GM19324 (cell line): ENCODE results near the gene FZD2.
"Not testable (repeated sequence)": the region's sequence is repeated elsewhere in the genome, so short reads cannot be mapped to it uniquely, and the experiment has no call there.

ENCODE experiments used
- ATAC-seq: cut with Tn5 transposase; IDR thresholded peaks from one replicate; pipeline ENCODE4 v1.9.1; 2021; ENCODE audit warnings: mild to moderate bottlenecking, moderate library complexity; ENCODE audit not compliant: unreplicated experiment, low FRiP score

FZD2 gene

DNA sequence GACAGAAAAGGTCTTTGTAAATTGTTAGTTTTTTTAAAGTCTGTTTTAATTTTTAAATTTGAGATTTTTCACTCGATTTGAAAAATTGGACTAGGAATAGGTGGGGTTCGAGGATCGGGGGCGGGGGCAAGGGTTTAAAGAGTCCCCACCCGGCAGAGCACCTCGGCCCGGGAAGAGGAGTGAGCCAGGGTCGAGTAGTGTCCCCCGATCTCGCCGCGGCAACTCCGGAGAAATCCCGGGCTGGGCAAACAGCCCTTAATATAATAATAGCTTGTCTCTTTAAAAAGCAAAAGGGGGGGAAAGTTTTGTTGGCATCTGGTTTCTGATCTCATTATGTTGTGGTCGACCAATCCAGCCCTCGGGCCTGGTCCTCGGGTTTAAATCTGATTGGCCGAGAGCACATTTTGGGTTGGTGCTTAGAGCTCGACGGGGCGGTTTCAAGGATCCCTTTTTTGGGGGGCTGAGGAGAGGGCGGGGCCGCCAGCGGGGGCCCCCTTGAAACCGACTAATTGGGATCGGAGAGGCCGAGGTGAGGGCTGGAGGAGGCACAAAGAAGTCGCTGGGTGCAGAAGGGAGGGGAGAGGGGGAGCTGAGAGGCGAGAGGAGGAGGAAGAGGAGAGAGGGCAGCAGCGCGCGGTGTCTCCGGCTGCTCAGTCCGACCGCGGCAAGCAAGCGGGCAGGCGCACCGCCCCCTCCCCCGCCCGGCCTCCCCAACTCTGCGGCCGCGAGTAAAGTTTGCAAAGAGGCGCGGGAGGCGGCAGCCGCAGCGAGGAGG, at the start of gene FZD2:
Gene FZD2, plus strand, starts transcription at position 653 of the 775 bp plus-strand sequence. CDS start 205 bp downstream, outside the sequence.
- no peak for ATAC-seq

DNA sequence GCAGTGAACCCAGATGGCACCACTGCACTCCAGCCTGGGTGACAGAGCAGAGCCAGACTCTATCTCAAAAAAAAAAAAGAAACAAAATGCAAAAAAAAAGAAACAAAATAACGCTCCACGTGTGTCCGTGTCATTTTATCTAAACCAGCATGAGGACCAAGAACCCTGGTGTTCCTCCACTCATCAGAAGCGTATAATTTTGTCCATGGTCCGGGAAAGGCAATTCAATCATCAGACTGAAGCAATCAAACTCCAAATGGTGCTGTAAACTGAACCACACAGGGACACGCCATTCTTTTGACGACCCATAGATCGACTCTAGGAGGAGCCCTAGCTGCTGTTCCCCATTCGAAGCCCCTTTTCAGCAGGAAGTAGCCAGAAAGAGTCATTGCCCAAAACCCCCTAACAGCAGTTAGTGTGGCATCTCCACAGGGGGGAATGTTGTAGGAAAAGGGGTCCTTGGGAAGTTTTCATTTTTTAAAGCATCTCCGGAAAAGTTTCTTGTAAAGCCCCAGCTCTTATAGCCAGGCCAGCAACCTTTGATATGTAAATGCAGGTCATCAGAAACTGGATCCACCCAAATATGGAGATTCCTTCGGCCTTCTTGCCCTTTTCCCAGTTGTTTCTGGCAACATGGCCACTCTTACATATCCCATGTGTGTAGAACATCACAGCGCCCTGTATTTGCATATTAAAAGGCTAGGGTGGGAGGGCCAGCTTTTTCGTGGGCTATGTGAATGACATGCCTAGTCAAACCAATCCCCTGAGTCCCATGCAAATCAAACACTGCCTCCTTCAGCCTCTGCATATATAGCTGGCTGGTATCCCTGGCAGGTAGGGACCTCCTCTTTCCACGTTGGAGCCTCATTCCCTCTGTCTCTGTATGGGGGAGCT, 45.8 kb upstream of the FZD2 start:
- ATAC-seq = not testable (repeated sequence)

DNA sequence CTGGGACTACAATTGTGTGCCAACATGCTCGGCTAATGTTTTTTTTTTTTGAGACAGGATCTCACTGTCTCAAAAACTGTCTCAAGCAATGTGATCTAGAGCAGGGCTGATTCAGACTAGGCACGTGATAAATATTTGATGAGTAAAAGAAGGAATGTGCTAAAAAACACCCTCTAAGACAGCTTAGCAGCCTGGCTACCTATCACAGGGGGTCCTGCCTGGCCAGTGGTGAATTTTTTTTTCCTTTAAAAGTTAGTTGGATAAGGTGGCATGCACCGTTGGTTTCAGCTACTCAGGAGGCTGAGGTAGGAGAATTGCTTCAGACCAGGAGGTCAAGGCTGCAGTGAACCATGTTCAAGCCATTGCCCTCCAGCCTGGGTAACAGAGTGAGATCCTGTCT, 39.3 kb upstream of the FZD2 start:
- no peak for ATAC-seq

DNA sequence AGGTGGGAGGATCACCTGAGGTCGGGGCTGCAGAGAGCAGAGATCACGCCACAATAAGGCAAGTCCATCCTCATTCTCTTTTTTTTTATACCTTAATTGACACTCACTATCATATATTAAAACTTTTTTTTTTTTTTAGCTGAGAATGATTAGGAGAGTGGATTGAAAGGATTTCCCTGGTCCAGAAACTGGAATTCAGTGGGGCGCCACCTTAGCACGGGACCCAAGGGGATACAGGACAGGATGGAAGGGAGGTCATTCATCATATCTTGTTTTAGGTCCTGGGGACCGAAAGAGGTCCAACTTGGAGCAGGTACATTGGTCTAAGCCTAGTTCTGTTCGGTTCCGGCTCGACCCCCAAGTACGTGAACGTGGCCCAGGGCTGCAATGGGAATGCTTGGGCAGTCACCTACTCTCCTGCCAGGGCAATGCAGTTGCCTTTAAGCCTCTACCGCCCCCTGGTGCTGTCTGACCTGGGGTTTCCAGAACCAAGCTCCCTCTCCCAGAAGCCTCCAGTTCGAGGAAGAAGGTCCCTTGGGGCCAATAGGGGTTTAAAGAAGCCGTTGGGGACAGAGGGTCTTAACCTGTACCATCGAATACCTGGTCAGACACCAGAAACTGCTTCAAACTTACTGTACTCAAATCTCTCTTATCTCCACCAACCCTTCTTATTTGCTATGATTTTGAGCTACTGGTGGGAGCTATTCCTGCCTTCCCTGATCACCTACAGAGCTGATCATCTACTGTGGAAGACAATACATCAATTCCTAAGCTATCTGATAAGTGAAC, 34.2 kb upstream of the FZD2 start:
- no peak for ATAC-seq

DNA sequence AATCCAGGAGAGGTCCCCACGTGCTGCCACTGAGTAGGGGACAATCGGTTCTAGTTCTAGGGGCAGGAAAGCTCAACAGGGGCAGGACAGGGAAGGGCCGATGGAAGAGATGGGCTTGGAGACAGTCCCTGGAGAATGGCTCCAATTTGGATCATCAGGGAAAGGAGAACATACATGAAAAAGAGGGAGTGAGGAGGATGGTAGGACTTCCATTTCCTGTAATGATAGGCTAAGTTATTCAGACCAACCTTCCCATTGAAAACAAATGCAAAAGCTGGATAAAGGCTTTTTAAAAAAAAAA, 33.7 kb upstream of the FZD2 start:
- no peak for ATAC-seq

DNA sequence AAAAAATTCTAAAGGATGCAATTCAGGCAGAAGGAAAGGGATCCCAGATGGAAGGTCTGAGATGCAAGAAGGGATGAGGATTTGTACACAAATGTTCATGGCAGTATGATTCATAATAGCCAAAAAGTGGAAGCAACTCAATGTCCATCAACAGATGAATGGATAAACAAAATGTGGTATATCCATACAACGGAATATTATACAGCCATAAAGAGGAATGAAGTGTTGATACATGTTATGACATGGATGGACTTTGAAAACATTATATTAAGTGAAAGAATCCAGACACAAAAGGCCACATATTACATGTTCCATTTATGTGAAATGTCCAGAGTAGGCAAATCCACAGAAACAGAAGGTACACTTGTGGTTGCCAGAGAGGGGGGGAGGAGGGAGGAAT, 30.2 kb upstream of the FZD2 start:
- no peak for ATAC-seq

GRCh38 chr17:44527954-44528353, 29.3 kb upstream of the FZD2 start:
- no peak for ATAC-seq

DNA sequence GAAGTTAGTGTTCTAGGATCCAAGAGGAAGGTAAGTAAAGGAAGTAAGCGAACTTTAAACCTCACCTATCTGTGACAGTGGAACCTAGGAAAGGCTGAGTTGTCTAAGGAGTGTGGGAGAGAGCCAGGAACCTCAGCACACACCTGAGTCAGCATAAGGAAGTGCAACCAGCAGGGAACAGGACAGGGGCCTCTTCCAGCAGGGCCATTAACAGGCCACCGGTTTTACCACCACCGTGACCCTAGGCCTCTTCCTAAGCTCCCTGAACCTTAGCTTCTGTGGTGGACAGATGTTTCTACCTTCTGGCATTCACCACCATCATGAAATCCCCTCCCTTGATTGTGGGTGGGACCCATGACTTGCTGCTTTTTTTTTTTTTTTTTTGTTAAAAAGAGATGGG, 27.4 kb upstream of the FZD2 start:
- ATAC-seq = no peak

DNA sequence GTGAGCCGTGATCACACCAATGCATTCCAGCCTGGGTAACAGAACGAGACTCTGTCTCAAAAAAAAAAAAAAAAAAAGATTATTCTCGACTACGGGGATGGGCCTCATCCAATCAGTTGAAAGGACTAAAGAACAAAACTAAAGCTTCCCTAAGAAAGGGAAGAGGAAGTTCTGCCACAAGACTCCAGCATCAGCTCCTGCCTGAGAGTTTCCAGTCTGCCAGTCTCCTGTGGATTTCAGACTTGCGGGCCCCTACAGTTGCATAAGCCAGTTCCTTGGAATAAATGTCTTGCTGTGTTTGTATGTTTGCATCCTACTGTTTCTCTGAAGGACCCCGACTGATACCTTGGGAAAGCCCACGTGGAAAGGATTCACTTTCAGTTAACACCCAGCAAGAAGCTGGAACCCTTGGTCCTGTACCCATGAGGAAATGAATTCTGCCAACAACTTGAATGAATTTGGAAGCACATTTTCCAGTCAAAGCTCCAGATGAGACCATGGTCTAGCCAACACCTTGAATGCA, 26.3 kb upstream of the FZD2 start:
- ATAC-seq = no peak

GRCh38 chr17:44533533-44534246, 23.6 kb upstream of the FZD2 start:
- ATAC-seq = no peak

DNA sequence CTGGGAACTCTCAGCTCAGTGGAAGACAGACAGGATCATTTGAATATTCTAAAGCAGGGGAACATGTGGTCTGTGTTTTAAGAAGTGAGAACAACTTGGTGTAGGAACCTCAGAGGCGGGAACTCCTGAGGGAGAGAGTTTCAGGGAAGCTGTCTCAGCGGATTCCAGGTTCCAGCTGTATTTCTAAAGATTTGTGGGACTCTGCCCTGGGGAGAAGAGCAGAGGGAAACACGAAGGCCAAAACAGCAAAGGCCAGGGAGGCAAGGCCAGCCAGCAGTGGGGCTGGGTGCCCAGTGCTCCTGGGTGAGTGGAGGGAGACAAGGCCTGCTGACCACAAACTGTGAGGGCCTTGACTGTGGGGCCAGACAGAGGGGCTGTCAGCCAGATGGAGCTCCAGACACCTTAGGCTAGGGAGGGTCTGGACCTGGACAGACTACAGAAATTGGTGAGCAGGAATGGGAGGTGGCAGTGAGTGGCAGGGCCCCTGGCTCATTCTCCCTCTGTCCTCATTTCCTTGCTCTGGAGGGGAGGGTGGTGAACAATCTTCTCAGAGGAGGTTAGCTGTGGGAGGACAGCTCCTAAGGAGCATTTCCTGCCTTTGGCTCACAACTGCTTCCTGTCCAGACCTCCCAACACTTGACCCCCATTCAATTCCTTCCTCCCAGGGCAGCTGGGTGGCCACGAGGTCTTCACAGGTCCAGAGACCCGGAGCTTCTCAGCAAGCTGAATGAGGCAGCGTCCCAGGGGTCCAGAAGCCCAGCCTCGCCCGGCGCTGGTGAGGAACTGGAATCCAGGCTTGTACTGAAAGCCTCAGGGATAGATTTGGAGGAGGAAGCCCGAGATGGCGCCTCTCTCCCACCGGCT, 21.0 kb upstream of the FZD2 start:
- no peak for ATAC-seq

- not testable (repeated sequence) for ATAC-seq
Observed at GRCh38 chr17:44537922-44538321, 19.4 kb upstream of the FZD2 start.

DNA sequence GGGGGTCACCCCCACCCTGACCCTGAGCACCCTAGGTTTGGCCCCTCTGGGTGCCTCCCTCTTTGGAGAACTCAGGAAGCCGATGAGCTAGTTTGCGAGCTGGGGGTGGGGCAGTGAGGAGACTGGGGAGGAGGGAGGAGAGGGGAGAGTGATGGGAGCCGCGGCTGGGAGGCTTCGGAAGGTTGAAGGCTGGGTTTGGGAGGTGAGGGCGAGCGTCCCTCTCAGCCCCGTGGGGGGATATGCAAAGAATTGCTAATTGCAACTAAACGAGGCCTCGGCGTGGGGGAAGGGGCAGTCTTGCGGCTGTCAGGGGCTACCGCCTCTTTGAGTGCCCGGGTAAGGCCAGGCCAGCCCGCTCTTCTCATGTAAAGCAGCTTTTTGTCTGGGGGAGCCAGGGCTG, 17.6 kb upstream of the FZD2 start:
- ATAC-seq = no peak

GRCh38 chr17:44540246-44541084, 16.8 kb upstream of the FZD2 start:
- ATAC-seq = no peak

- no peak for ATAC-seq
Observed at GRCh38 chr17:44541884-44542581, 15.3 kb upstream of the FZD2 start.

GRCh38 chr17:44543213-44543904, 13.9 kb upstream of the FZD2 start:
- no peak for ATAC-seq

GRCh38 chr17:44543905-44544523, 13.3 kb upstream of the FZD2 start:
- no peak for ATAC-seq
